GM23338 (cell line): ENCODE measurements around the gene NPHP4.

Experiments
- CREB1 ChIP-seq: fragments of 250-450 bp; sonication (Bioruptor Pico); IDR thresholded peaks from 2 replicates; pipeline ENCODE4 v1.5.0; 2020; ENCODE audit warnings: low read depth, mild to moderate bottlenecking, moderate library complexity
- EZH2 ChIP-seq: fragments of 200-600 bp; sonication (generic); IDR thresholded peaks from one replicate; pipeline ENCODE4 v1.8.0; 2017; ENCODE audit warnings: antibody characterized with exemption, mild to moderate bottlenecking, low read depth; ENCODE audit not compliant: unreplicated experiment
- EZH2phosphoT487 ChIP-seq: fragments of 200-600 bp; sonication (generic); IDR thresholded peaks from one replicate; pipeline ENCODE4 v1.8.1; 2018; ENCODE audit warnings: antibody characterized with exemption; ENCODE audit not compliant: unreplicated experiment
- JUNB ChIP-seq: IDR thresholded peaks from one replicate; pipeline ENCODE4 v1.6.1; 2016; ENCODE audit warnings: antibody characterized with exemption; ENCODE audit not compliant: unreplicated experiment
- NANOG ChIP-seq: IDR thresholded peaks from 2 replicates; pipeline ENCODE4 v1.6.1; 2016; ENCODE audit warnings: antibody characterized with exemption, borderline replicate concordance
- POLR2AphosphoS5 ChIP-seq: IDR thresholded peaks from 2 replicates; pipeline ENCODE4 v1.6.1; 2016; ENCODE audit warnings: antibody characterized with exemption, low read depth
- REST ChIP-seq: IDR thresholded peaks from one replicate; pipeline ENCODE4 v1.6.1; 2018; ENCODE audit warnings: antibody characterized with exemption; ENCODE audit not compliant: unreplicated experiment
- TF ChIP-seq, protein P1 (sequence below), 2 experiments: fragments of 200-600 bp in 1 of 2; sonication (generic) in 1 of 2; conservative IDR thresholded peaks; 2 replicates each; pipeline versions ENCODE4 v1.5.1 to v1.6.1; 2016 to 2017; ENCODE audit warnings: antibody characterized with exemption in 2 of 2, low read depth in 2 of 2, mild to moderate bottlenecking in 2 of 2, moderate library complexity in 1 of 2
- TF ChIP-seq, protein P2 (sequence below): IDR thresholded peaks from 2 replicates; pipeline ENCODE4 v1.6.1; 2016; ENCODE audit warnings: antibody characterized with exemption

- TF ChIP-seq JUNB (no peak), POLR2AphosphoS5 (no peak), EZH2 (no peak), REST (no peak), CREB1 (CRISPR knock-in tag) (no peak), NANOG (no peak), EZH2phosphoT487 (no peak)
- TF ChIP-seq, protein P1, sequence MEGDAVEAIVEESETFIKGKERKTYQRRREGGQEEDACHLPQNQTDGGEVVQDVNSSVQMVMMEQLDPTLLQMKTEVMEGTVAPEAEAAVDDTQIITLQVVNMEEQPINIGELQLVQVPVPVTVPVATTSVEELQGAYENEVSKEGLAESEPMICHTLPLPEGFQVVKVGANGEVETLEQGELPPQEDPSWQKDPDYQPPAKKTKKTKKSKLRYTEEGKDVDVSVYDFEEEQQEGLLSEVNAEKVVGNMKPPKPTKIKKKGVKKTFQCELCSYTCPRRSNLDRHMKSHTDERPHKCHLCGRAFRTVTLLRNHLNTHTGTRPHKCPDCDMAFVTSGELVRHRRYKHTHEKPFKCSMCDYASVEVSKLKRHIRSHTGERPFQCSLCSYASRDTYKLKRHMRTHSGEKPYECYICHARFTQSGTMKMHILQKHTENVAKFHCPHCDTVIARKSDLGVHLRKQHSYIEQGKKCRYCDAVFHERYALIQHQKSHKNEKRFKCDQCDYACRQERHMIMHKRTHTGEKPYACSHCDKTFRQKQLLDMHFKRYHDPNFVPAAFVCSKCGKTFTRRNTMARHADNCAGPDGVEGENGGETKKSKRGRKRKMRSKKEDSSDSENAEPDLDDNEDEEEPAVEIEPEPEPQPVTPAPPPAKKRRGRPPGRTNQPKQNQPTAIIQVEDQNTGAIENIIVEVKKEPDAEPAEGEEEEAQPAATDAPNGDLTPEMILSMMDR (conservative IDR thresholded peaks at IDR 0.05; ENCODE audit: low read depth in 2 of 2): no peak
- TF ChIP-seq, protein P2, sequence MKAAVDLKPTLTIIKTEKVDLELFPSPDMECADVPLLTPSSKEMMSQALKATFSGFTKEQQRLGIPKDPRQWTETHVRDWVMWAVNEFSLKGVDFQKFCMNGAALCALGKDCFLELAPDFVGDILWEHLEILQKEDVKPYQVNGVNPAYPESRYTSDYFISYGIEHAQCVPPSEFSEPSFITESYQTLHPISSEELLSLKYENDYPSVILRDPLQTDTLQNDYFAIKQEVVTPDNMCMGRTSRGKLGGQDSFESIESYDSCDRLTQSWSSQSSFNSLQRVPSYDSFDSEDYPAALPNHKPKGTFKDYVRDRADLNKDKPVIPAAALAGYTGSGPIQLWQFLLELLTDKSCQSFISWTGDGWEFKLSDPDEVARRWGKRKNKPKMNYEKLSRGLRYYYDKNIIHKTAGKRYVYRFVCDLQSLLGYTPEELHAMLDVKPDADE: no peak
Observed at GRCh38 chr1:5961601-5962000, 30.6 kb downstream of the NPHP4 start.
